Measurements from ENCODE around the gene ELMO1.

Gene ELMO1

GRCh38 chr7:37256631-37257030 lies 192.0 kb downstream of the ELMO1 start:
- DNase-seq, result no peak

DNA sequence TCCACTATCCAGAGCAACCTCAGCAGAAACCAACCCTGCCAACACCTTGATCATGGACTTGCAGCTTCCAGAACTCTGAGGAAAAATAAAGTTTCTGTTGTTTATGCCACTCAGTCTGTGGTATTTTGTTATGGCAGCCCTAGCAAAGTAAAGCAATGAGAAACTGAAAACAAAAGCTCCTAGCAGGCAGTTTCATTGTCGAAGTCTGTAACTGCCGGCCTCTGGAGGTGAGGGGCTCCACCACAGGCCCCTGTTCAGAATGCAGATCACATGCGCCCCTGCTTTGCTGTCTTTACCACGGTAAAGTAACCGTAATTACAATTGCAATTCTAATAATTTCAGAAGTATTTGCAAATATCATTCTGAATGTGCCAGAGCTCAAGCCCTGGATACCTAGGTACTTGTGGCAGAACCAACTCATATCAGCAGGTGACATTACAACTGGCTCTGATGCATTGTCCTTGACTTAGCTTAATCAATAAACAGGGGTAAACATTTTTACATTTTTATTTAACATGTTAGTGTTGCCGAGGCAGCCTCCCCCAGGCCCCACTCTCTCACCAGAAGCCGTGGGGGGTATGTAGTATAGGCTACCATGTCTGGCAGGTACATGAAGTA lies 193.2 kb downstream of the ELMO1 start:
- no peak for DNase-seq

DNA sequence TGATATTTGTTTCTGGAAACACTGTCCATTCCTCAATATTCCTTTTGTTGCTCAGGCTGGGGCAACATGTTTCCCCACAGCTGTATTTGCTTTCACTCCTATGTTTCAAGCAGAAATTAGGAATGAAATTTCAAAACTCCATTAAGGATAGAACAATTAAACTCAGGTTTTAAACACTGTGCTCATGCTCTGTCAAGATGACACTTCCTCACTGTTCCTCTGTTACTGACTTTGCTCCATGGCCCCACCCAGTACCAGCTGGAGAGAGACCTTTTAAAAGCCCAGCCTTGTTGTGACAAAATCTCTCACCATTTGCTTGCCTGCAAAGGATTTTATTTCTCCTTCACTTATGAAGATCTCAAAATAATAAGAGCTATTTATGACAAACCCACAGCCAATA lies 197.4 kb downstream of the ELMO1 start:
- no peak for DNase-seq

DNA sequence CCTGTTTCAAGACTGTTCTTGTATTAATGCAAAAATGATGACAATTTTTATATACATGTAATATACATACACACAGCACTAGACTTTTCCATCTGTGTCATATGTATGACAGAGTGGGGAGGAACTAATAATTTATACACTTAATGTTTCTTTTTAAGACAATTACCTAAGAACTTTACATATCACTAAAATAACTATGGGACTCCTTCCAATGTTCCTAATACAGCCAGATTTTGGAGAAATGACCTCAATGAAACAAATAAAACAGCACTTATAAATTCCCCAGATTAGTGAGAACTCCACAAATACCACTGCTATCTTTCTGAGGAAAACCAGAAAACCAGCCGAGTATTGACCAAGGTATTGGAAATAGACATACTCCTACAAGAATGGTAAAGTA lies 199.4 kb downstream of the ELMO1 start:
- no peak for DNase-seq

- DNase-seq, result no peak
Measured at GRCh38 chr7:37248396-37248861, 200.2 kb downstream of the ELMO1 start.

- DNase-seq, result no peak
Measured at GRCh38 chr7:37247861-37248260, 200.8 kb downstream of the ELMO1 start.

GRCh38 chr7:37245590-37245989 lies 203.1 kb downstream of the ELMO1 start:
- no peak for DNase-seq

- DNase-seq, result no peak
Measured at GRCh38 chr7:37236906-37237305, 211.8 kb downstream of the ELMO1 start.

DNA sequence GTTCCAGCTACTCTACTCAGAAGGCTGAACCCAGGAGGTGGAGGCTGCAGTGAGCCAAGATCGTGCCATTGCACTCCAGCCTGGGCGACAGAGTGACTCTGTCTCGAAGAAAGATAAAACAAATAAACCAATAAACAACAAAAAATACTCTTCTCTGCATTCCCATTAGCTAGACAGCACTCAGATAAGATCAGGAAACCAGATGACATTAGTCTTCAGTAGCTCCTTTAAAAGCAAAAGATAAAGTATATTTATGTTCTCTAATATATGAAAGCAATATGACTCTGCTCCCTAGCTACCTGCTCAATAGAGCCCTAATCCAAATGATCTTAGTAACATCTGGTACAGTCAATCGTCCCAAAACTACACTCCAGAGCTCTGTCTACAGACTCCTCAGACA lies 212.9 kb downstream of the ELMO1 start:
- no peak for DNase-seq

DNA sequence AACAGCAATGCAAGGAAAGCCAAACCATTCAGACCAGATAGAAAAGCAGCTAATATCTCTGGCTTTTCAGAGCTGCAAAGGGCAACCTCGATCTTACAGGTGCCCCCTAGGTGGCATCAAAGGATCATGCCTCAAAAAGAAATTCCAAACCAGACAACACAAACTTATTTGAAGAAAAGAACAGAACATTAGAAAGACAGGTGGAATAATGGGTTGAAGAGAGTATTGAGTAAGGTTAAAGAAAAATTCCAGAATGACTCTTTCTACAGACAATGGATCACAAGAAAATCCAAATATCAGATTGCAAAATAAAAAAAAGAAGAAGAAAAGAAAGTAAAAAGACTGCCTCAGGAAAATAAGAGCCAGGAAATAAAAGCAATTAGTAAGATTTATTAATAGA lies 213.7 kb downstream of the ELMO1 start:
- DNase-seq, result no peak

DNA sequence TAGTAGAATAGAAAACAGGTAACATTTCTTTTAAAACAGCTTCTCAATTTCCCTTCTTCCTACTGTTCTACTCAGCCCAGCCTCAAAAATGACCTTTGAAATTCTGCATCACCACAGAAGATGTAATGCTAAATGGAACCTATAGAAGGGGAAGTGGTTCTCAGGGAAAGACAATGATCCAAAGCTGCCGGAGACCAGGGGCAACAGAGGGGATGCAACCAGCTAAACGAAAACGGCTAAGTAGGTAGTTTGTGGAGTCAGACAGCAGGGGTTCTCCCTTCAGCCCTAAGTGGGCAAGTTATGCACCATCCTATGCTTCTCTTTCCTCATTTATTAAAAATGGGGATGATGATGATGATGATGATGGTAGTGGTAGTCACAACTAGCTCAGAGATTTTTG lies 214.3 kb downstream of the ELMO1 start:
- no peak for DNase-seq

DNA sequence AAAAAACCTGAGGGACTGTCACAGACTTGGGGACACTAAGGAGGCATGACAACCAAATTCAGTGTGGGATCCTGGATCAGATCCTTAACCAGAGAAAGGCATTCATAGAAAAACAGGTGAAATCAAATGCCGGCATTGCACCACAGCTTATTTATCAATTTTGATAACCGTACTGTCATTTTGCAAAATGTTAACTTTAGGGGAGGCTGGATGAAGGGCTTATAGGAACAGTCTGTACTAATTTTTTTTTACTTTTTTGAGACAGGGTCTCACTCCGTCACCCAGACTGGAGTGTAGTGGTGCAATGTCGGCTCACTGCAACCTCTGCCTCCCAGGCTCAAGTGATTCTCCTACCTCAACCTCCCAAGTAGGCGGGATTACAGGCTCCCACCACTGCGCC lies 217.1 kb downstream of the ELMO1 start:
- no peak for DNase-seq

DNA sequence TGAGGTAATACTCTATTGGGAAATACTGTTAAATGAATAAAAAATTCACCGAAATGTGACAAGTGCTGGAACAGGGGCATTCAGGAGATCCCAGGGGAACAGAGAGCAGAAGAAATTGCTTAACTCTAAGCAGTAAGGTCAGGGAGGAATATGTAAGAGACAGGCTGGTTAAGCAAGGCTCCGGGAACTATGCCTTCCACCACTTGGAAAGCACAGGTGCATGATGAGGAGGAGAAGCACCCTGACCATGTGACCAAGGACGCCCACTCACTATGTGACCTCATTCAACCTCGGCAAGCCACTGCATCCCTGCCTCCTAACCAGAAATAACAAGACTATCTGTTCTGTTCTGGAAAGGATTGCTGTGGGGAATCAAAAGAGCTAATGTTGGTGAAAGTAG lies 218.4 kb downstream of the ELMO1 start:
- DNase-seq, result no peak

- DNase-seq, result no peak
Measured at GRCh38 chr7:37229381-37229780, 219.3 kb downstream of the ELMO1 start.

- DNase-seq, result no peak
Measured at GRCh38 chr7:37225285-37225969, 223.2 kb downstream of the ELMO1 start.

GRCh38 chr7:37224746-37225145 lies 223.9 kb downstream of the ELMO1 start:
- no peak for DNase-seq

GRCh38 chr7:37220664-37221063 lies 228.0 kb downstream of the ELMO1 start:
- DNase-seq, result no peak

DNA sequence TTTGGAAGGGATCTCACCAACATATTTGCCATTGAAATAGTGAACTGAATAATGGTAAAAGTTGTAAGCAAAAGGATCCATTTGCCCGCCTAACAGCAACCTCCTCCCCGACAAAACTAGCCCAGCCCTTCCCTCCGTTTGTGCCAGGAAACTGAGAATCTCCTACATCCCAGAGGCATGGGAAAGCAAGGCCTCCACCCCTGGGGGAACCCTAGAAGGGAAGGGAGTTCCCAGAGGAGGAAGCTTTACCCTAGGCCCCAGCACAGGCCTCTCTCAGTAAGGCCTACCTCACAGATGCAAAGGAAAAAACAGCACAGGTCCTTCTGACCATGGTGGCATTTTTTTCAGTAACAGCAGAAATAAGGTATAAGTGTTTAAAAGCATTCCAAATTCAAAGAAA lies 229.7 kb downstream of the ELMO1 start:
- DNase-seq, result no peak

- no peak for DNase-seq
Measured at GRCh38 chr7:37216923-37217322, 231.7 kb downstream of the ELMO1 start.

DNA sequence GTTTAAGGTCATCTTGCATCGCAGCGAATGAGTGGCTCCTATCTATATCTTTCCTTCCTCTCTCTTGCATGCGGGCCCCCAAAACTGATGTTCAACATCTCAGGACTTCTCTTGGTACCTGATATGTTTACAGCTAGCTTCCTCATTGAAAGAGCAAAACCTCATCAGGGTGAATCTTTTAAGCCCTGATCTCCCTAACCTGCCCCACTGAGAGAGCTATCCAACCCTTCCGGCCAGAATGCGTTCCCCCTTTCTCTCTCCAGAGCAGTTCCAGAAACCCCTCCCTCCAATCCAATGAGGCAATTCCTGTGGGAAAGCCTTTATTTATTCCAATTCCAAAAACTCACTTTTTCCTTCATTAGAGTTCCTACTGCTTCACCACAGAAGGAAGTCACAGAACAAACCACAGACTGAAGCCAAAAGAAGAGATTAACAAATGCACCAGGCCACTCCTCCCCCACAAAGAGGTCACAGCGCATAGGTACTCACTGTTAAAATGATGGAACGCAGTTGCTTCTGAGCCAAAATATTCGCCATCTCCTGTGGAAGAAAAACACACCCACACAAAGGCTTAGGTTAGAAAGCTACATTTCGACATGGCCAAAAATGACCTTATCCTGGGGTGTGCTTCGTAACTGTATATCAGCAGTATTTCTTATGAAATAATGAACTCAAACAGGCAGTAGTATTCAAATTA lies 232.4 kb downstream of the ELMO1 start:
- no peak for DNase-seq

- DNase-seq, result no peak
Measured at GRCh38 chr7:37215290-37215923, 233.3 kb downstream of the ELMO1 start.

GRCh38 chr7:37212556-37212955 lies 236.1 kb downstream of the ELMO1 start:
- DNase-seq, result no peak

DNA sequence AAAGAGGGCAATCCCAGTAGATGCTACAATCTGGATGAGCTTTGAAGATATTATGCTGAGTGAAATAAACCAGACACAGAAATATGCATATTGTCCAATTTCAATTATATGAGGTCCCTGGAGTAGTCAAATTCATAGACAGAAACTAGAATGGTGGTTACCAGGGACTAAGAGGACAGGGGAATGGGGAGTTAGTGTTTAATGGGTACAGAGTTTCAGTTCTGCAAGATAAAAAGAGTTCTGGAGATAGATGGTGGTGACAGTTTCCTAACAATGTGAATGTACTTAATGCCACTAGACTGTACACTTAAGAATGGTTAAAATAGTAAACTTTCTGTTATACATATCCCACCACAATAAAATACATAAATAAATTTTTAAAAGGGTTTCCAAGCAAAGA lies 236.6 kb downstream of the ELMO1 start:
- DNase-seq, result no peak
